Measurements from ENCODE around the gene FGF5. TPM values are rescaled to one million over a fixed set of nuclear protein-coding genes. Genes with fewer than 3 reads are reported as not detected.
"Not testable (repeated sequence)": the region's sequence is repeated elsewhere in the genome, so short reads cannot be mapped to it uniquely, and the experiment has no call there.

Gene FGF5
- total RNA-seq, 1 experiment from 2014 or later: not detected

DNA sequence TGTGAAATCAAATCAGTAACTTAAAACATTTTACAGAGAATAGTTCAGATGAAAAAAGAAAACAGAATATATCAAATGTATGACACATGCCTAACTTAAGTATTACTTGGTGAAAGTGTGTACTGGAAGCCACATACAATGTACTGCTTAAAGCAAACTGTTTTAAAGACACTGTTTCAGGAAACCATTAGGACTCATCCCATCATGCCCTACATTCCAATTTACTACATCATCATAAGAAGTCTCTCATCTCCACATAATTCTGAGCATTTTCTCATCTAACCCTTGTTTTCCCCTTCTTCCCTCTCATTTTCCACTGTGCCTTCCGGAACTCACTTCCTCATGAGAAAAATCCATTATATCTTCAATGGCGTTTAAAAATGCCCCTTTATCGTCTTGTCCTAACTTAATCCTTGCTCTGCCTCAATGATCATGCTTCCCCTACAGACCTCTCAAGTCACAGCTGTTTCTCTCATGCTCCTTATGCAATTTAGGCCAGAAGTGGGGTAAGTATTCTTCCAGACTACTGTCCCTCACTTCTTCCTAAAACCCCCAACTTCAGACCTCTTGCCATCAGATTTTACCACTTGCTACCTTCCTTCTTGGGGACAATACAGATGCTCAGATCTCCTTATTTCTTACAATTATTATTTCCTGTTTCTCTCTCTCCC lies 26.8 kb upstream of the FGF5 start:
- Histone ChIP-seq H3K36me3 (replicated peaks; ENCODE audit: control insufficient read depth, insufficient read depth, low read length) (no peaks in the 10 kb centered on the region), H3K27me3 (ENCODE audit: control insufficient read depth, insufficient read depth, low read length) (peaks cover 1% of the 10 kb centered on the region; the same call in 1 of the 2 replicates), H3K4me3 (ENCODE audit: insufficient read depth, low read depth, low read length) (no peak overlapping the region)
- DNase-seq: no peak

DNA sequence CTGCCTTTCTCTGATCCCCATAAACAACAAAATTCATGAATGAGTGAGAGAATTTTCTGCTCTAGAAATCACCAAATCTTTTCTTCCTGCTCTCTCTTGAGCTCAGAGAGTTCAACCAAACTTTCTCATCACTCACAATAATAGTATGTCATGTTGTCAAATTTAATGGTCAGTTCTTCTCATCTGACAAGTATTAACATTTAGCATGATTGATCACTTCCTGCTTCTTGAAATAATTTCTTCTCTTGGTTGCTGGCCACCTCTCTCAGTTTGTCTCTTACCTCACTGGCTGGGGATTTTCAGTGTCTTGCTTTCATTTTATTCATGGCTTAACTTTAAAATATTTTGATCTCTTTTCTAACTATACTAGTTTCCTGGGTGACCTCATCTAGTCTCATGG lies 25.5 kb upstream of the FGF5 start:
- no peaks in the 10 kb centered on the region for H3K36me3 ChIP-seq (replicated peaks; ENCODE audit: control insufficient read depth, insufficient read depth, low read length)
- DNase-seq: no peak
- H3K4me3 ChIP-seq (ENCODE audit: insufficient read depth, low read depth, low read length): no peak overlapping the region
- H3K27me3 ChIP-seq (ENCODE audit: control insufficient read depth, insufficient read depth, low read length): peaks cover 1% of the 10 kb centered on the region; the same call in 1 of the 2 replicates

- H3K27me3 ChIP-seq (ENCODE audit: control insufficient read depth, insufficient read depth, low read length): peaks cover 1% of the 10 kb centered on the region; the same call in 1 of the 2 replicates
- DNase-seq: no peak
- no peaks in the 10 kb centered on the region for H3K36me3 ChIP-seq (replicated peaks; ENCODE audit: control insufficient read depth, insufficient read depth, low read length)
- no peak overlapping the region for H3K4me3 ChIP-seq (ENCODE audit: insufficient read depth, low read depth, low read length)
Observed at GRCh38 chr4:80243274-80244018, 23.0 kb upstream of the FGF5 start.

DNA sequence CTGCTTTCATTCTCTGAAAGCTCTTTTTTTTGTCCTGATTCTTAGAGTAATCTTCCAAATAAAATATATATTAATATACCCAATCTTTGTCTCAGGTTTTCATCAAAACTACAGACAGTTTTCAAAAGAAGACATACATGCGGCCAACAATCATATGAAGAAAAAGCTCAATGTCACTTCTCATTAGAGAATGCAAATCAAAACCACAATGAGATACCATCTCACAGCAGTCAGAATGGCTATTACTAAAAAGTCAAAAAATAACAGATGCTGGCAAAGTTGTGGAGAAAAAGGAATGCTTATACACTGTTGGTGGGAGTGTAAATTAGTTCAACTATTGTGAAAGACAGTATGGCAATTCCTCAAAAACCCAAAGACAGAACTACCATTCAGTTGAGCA lies 19.0 kb upstream of the FGF5 start:
- not testable (repeated sequence) for DNase-seq; H3K4me3 ChIP-seq (ENCODE audit: insufficient read depth, low read depth, low read length); H3K36me3 ChIP-seq (replicated peaks; ENCODE audit: control insufficient read depth, insufficient read depth, low read length); H3K27me3 ChIP-seq (ENCODE audit: control insufficient read depth, insufficient read depth, low read length)

- no peaks in the 10 kb centered on the region for H3K27me3 ChIP-seq (ENCODE audit: control insufficient read depth, insufficient read depth, low read length)
- no peak overlapping the region for H3K4me3 ChIP-seq (ENCODE audit: insufficient read depth, low read depth, low read length)
- no peaks in the 10 kb centered on the region for H3K36me3 ChIP-seq (replicated peaks; ENCODE audit: control insufficient read depth, insufficient read depth, low read length)
- DNase-seq: no peak
Observed at GRCh38 chr4:80249144-80249543, 17.3 kb upstream of the FGF5 start.

DNA sequence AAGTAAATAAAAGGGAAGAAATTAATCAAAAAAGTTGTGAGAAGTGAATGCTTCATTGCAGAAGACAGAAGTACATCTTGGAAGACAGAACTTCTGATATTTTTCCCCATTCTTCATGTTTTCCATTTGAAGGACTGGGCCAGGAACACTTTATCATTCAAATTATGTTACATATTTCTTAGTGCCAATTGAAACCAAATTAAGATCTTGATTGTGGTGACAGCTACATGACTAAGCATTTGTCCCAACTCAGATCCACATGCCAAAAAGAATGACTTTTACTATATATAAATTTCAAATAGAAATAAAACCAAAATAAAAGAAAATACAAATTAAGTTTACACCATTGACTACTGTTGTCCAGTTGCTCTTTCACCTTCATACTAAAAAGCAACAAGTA lies 14.0 kb upstream of the FGF5 start:
- Histone ChIP-seq H3K36me3 (replicated peaks; ENCODE audit: control insufficient read depth, insufficient read depth, low read length) (no peaks in the 10 kb centered on the region), H3K27me3 (ENCODE audit: control insufficient read depth, insufficient read depth, low read length) (peaks cover 7% of the 10 kb centered on the region), H3K4me3 (ENCODE audit: insufficient read depth, low read depth, low read length) (no peak overlapping the region)
- DNase-seq: no peak

GRCh38 chr4:80252953-80253352 lies 13.5 kb upstream of the FGF5 start:
- Histone ChIP-seq H3K36me3 (replicated peaks; ENCODE audit: control insufficient read depth, insufficient read depth, low read length) (no peaks in the 10 kb centered on the region), H3K27me3 (ENCODE audit: control insufficient read depth, insufficient read depth, low read length) (peaks cover 7% of the 10 kb centered on the region), H3K4me3 (ENCODE audit: insufficient read depth, low read depth, low read length) (no peak overlapping the region)
- DNase-seq: no peak

GRCh38 chr4:80253510-80253909 lies 13.0 kb upstream of the FGF5 start:
- no peaks in the 10 kb centered on the region for H3K36me3 ChIP-seq (replicated peaks; ENCODE audit: control insufficient read depth, insufficient read depth, low read length)
- no peak overlapping the region for H3K4me3 ChIP-seq (ENCODE audit: insufficient read depth, low read depth, low read length)
- no peak for DNase-seq
- H3K27me3 ChIP-seq (ENCODE audit: control insufficient read depth, insufficient read depth, low read length): peaks cover 8% of the 10 kb centered on the region

GRCh38 chr4:80254114-80254513 lies 12.3 kb upstream of the FGF5 start:
- peaks cover 14% of the 10 kb centered on the region for H3K27me3 ChIP-seq (ENCODE audit: control insufficient read depth, insufficient read depth, low read length)
- no peak overlapping the region for H3K4me3 ChIP-seq (ENCODE audit: insufficient read depth, low read depth, low read length)
- no peak for DNase-seq

GRCh38 chr4:80255329-80256095 lies 11.0 kb upstream of the FGF5 start:
- DNase-seq: no peak
- no peak overlapping the region for H3K4me3 ChIP-seq (ENCODE audit: insufficient read depth, low read depth, low read length)
- no peaks in the 10 kb centered on the region for H3K36me3 ChIP-seq (replicated peaks; ENCODE audit: control insufficient read depth, insufficient read depth, low read length)
- H3K27me3 ChIP-seq (ENCODE audit: control insufficient read depth, insufficient read depth, low read length): peaks cover 18% of the 10 kb centered on the region

More at GRCh38 chr4:80254114-80254513, 12.3 kb upstream of the FGF5 start:
- no peaks in the 10 kb centered on the region for H3K36me3 ChIP-seq (replicated peaks; ENCODE audit: control insufficient read depth, insufficient read depth, low read length)

GRCh38 chr4:80257851-80258250 lies 8.6 kb upstream of the FGF5 start:
- Histone ChIP-seq H3K27me3 (ENCODE audit: control insufficient read depth, insufficient read depth, low read length) (peaks cover 39% of the 10 kb centered on the region), H3K4me3 (ENCODE audit: insufficient read depth, low read depth, low read length) (no peak overlapping the region), H3K36me3 (replicated peaks; ENCODE audit: control insufficient read depth, insufficient read depth, low read length) (no peaks in the 10 kb centered on the region)

GRCh38 chr4:80259012-80259411 lies 7.5 kb upstream of the FGF5 start:
- Histone ChIP-seq H3K36me3 (replicated peaks; ENCODE audit: control insufficient read depth, insufficient read depth, low read length) (no peaks in the 10 kb centered on the region), H3K27me3 (ENCODE audit: control insufficient read depth, insufficient read depth, low read length) (peaks cover 51% of the 10 kb centered on the region), H3K4me3 (ENCODE audit: insufficient read depth, low read depth, low read length) (no peak overlapping the region)
- no peak for DNase-seq

More at GRCh38 chr4:80257851-80258250, 8.6 kb upstream of the FGF5 start:
- no peak for DNase-seq

DNA sequence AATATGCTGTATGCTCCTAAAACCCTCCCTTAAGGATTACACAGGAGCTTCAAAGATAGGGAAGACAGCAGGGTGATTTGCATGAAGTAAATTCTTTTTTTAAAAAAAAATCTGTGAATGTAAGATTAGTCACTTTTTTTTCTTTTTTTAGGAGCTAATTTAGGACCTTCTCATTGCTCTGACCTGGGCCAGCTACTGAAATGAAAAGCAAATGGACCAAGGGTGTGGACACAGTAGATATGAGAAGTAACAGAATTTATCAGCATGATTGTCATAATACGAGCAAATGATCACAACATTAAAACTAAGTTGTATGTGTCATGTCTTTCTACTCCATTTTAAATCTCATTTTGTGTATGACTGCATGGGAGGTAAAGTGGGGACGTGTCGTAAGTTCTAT lies 6.6 kb upstream of the FGF5 start:
- Histone ChIP-seq H3K4me3 (ENCODE audit: insufficient read depth, low read depth, low read length) (no peak overlapping the region), H3K27me3 (ENCODE audit: control insufficient read depth, insufficient read depth, low read length) (peaks cover 59% of the 10 kb centered on the region), H3K36me3 (replicated peaks; ENCODE audit: control insufficient read depth, insufficient read depth, low read length) (no peaks in the 10 kb centered on the region)
- DNase-seq: no peak

GRCh38 chr4:80261989-80262600 lies 4.4 kb upstream of the FGF5 start:
- no peak overlapping the region for H3K4me3 ChIP-seq (ENCODE audit: insufficient read depth, low read depth, low read length)
- H3K27me3 ChIP-seq (ENCODE audit: control insufficient read depth, insufficient read depth, low read length): peaks cover 75% of the 10 kb centered on the region
- H3K36me3 ChIP-seq (replicated peaks; ENCODE audit: control insufficient read depth, insufficient read depth, low read length): no peaks in the 10 kb centered on the region
- no peak for DNase-seq
